K562 (cell line): ENCODE measurements around the gene UPF2.

ENCODE experiments used
- MAFK ChIP-seq: IDR thresholded peaks from 2 replicates; pipeline ENCODE4 v1.6.1; 2011; ENCODE audit warnings: low read length, improper control_type of control experiment
- RFX1 ChIP-seq: fragments of 450-650 bp; IDR thresholded peaks from 2 replicates; pipeline ENCODE4 v1.6.1; 2016; ENCODE audit warnings: mild to moderate bottlenecking, moderate library complexity

DNA sequence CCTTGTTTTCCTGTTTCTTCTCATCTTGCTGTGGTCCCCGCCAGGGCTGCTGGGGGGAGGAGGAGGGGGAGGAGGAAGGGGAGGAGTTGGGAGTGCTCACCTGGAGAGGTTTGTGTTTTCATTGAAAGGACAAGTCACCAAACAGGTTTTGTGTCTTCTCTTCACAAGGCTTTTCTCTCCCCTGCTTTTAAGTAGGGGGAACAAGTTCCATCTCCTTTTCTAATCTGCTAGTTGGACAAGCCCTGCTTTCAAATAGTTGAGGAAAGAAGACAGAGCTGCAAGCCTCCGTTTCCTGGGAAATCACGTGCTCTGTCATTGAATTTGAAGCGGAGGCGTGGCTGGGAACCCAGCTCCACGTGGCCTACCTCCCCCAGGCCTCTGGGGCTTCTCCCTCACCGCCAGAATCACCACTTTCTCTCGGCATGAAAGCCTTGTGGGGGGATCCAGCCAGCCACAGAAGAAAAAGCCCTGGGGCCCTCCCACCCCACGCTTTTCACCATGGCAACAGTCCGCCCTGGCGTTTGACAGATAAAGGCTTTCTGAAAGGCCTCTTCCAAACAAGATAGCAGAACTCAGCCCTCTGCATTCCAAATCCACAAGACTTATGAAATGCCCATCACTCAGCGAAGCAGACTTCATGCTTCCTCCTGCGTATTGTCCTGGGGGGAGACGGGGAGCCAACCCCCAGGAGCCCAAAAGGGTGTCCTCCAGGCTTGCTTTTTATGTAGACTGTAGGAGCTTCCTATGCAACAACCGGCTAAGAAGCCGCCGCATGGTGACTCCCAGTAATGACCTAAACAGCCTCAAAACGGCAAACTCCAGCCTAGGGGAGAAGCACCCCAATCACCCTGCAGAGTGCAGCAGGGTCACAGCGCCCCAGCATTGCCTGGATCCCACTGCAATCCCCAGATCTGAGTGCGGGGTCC lies 167.8 kb downstream of the UPF2 start:
- TF ChIP-seq MAFK, result no peak
- TF ChIP-seq RFX1, result peak; percentile 93
